ENCODE measurements around the gene FOXD4L5. TPM values are rescaled to one million over a fixed set of nuclear protein-coding genes. Genes with fewer than 3 reads are reported as not detected.

Gene FOXD4L5
- 0.31 TPM for total RNA-seq

GRCh38 chr9:65285109-65285508, at the start of gene FOXD4L5:
Gene FOXD4L5, minus strand, starts transcription at chr9:65285209. Its CDS starts 832 bp downstream, at chr9:65284377.

Small RNA genes lying within 50 kb of the gene (small RNA-seq; reads per million reads assigned to genes)
- gene IGKV1OR9-1 (ENCODE audit: low replicate concordance) = not detected
